Right lobe of liver (tissue), 6 donors: ENCODE measurements around the gene MUSK. TPM values are rescaled to one million over a fixed set of nuclear protein-coding genes. Genes with fewer than 3 reads are reported as not detected.

Experiments
- ATAC-seq, 4 donors: fragments of 200-7000 bp; cut with Tn5 transposase; one replicate each; pipeline ENCODE4 v1.9.1; 2020; ENCODE audit warnings: mild to moderate bottlenecking in 4 of 4, moderate library complexity in 4 of 4
- DNase-seq, 3 donors: peaks; one replicate each; pipeline ENCODE4 v3.0.0-alpha.2; 2020
- H3K27ac ChIP-seq, 3 donors: fragments of 200-600 bp; one replicate each; pipeline ENCODE4 v1.8.0; 2022
- H3K27me3 ChIP-seq, 2 donors: fragments of 200-600 bp; one replicate each; pipeline ENCODE4 v1.8.0; 2022
- H3K36me3 ChIP-seq, 4 donors: fragments of 200-600 bp; sonication (generic) in 1 of 4; one replicate each; pipeline versions ENCODE4 v1.5.1 to v1.8.0; 2017 to 2022; ENCODE audit warnings: control low read depth in 1 of 4
- H3K4me1 ChIP-seq, 4 donors: fragments of 200-600 bp; sonication (generic) in 1 of 4; one replicate each; pipeline versions ENCODE4 v1.5.1 to v1.8.0; 2017 to 2022; ENCODE audit warnings: control low read depth in 1 of 4
- H3K4me3 ChIP-seq, 3 donors: fragments of 200-600 bp; one replicate each; pipeline ENCODE4 v1.8.0; 2022
- H3K9me3 ChIP-seq, 4 donors: fragments of 200-600 bp; sonication (generic) in 1 of 4; one replicate each; pipeline versions ENCODE4 v1.5.1 to v1.8.0; 2017 to 2022; ENCODE audit warnings: control low read depth in 1 of 4
- POLR2A ChIP-seq: fragments of 450-650 bp; IDR thresholded peaks from one replicate; pipeline ENCODE4 v1.6.1; 2017; ENCODE audit warnings: antibody characterized with exemption, mild to moderate bottlenecking
- WGBS: methylation state at CpG from one replicate; pipeline ENCODE4 v1.1.6; 2018; ENCODE audit warnings: low coverage, low lambda C conversion rate; ENCODE audit not compliant: insufficient coverage; ENCODE audit errors: missing lambda C conversion rate; 5-methylcytosine and 5-hydroxymethylcytosine counted together
- intact Hi-C, 2 donors: fragments of 100-400 bp; cut with DNase I; formaldehyde crosslinking; loops; one replicate each; pipeline versions ENCODE4 v1.11.2 to v1.14.1; 2022
- total RNA-seq, 6 experiments: library from RNA; depleted of rRNA in 2 of 6; stranded (reverse); fragments of >200 nt in 2 of 6; fragmentation: NEBNext Ultra II Directional in 3 of 6; extraction: Animal tissue kit (Norgen Biotek cat#: 25700) in 3 of 6; gene quantifications; one replicate each; pipeline versions ENCODE4 v1.1.0 to v1.2.4, GENCODE V29; 2016 to 2023
- TF ChIP-seq, protein P1 (sequence below), 4 donors: fragments of 200-600 bp in 3 of 4; fragments of 450-650 bp in 1 of 4; IDR thresholded peaks; one replicate each; pipeline versions ENCODE4 v1.5.1 to v1.8.0; 2016 to 2022; ENCODE audit warnings: antibody characterized with exemption in 4 of 4, mild to moderate bottlenecking in 2 of 4
- donor health status: DM: no; HTN: yes; CAD: no.
- donor health status: DM: no; HTN: no; CAD: no.
- donor health status: DM: no; HTN: no; CAD: no.
- donor health status: DM: no; HTN: yes; CAD: no.
- donor health status: DM: no; HTN: yes; CAD: no.

The MUSK gene
- total RNA-seq, 6 experiments from 2014 or later: 0.06 to 0.12 (median 0.12) TPM; not detected in 2

DNA sequence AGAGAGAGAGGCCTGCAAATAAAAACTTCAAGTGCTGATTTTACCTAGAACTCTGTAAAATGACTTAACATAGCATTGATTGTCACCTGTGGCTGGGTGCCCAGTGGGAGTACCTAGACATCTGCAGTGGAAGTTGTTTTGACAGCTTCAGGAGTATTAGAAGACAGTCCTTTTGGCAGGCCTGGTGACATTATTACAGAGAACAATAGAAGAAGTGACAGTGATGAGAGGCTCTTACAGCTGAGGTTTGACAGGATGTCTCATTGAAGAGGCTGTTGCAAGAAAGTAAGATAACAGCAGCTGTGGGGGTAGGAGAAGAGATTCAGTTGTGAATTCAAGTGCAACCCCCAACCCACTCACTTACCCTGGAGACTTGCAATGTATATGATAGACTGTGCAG lies 27.9 kb upstream of the MUSK start:
- no peak for DNase-seq

DNA sequence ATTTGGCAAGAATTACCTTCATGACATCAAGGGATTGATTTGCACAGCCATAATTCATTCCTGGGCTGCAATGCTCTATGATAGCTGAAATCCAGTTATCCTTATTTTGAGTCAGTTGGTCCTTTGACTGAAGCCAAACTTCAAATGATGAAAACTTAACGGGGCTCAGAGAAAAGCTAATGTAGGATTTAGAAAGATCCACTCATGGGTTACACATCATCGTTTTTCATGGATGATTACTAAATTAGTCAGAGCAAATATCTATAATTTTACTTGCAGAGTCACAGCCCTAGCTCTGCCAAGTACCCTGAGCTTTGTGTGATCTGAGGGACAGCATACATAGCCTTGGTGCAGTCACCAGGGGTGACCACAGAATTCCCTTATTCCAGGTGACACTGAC lies 27.3 kb upstream of the MUSK start:
- DNase-seq (no peak), ATAC-seq (no peak)
- Histone ChIP-seq H3K9me3 (peaks cover 0 to 2% (median 0%) of the 10 kb centered on the region in 4 donors), H3K27me3 (no peaks in the 10 kb centered on the region), H3K4me1 (no peaks in the 10 kb centered on the region), H3K4me3 (no peak overlapping the region), H3K27ac (no peak overlapping the region), H3K36me3 (no peaks in the 10 kb centered on the region)
- 38% methylated on average over 2 of the region's 2 CpGs for whole genome bisulfite sequencing
- TF ChIP-seq POLR2A: no peak
- TF ChIP-seq, protein P1, sequence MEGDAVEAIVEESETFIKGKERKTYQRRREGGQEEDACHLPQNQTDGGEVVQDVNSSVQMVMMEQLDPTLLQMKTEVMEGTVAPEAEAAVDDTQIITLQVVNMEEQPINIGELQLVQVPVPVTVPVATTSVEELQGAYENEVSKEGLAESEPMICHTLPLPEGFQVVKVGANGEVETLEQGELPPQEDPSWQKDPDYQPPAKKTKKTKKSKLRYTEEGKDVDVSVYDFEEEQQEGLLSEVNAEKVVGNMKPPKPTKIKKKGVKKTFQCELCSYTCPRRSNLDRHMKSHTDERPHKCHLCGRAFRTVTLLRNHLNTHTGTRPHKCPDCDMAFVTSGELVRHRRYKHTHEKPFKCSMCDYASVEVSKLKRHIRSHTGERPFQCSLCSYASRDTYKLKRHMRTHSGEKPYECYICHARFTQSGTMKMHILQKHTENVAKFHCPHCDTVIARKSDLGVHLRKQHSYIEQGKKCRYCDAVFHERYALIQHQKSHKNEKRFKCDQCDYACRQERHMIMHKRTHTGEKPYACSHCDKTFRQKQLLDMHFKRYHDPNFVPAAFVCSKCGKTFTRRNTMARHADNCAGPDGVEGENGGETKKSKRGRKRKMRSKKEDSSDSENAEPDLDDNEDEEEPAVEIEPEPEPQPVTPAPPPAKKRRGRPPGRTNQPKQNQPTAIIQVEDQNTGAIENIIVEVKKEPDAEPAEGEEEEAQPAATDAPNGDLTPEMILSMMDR (IDR thresholded peaks at IDR 0.05): no peak
- intact Hi-C loops: no loop called here

More for the DNA sequence above, 27.9 kb upstream of the MUSK start:
- intact Hi-C loops: no loop called here
- H3K27me3 ChIP-seq: no peaks in the 10 kb centered on the region
- no peaks in the 10 kb centered on the region for H3K36me3 ChIP-seq
- no peak overlapping the region for H3K4me3 ChIP-seq
- TF ChIP-seq, protein P1 (IDR thresholded peaks at IDR 0.05): no peak
- TF ChIP-seq POLR2A: no peak
- no peak overlapping the region for H3K27ac ChIP-seq
- no peaks in the 10 kb centered on the region for H3K4me1 ChIP-seq
- no peak for ATAC-seq
- H3K9me3 ChIP-seq: peaks cover 0 to 7% (median 0%) of the 10 kb centered on the region in 4 donors

DNA sequence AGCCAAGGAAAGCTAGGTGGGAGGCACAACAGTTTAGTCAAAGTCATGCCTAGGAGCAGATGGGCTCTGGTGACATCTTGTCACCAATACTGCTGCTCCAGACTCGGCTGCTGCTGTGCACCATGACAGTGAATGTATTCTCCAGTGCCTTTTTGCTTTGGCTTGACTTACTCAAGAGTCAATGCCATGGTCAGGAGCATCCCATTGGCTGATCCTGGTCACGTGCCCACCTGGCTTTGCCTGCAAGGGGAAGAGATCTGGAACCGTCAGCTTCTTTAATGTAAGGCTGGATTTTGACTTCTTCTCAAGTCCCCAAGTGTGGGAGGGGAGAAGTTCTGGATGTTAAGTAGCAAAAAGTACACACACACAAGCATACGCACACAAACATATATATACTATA lies 19.9 kb upstream of the MUSK start:
- Histone ChIP-seq H3K4me1 (no peaks in the 10 kb centered on the region), H3K4me3 (no peak overlapping the region), H3K27me3 (no peaks in the 10 kb centered on the region), H3K36me3 (no peaks in the 10 kb centered on the region), H3K27ac (no peak overlapping the region), H3K9me3 (no peaks in the 10 kb centered on the region)
- DNase-seq (no peak), ATAC-seq (no peak)
- TF ChIP-seq, protein P1 (IDR thresholded peaks at IDR 0.05): no peak
- TF ChIP-seq POLR2A: no peak
- 60% methylated on average over 3 of the region's 4 CpGs for WGBS
- intact Hi-C loops: no loop called here

DNA sequence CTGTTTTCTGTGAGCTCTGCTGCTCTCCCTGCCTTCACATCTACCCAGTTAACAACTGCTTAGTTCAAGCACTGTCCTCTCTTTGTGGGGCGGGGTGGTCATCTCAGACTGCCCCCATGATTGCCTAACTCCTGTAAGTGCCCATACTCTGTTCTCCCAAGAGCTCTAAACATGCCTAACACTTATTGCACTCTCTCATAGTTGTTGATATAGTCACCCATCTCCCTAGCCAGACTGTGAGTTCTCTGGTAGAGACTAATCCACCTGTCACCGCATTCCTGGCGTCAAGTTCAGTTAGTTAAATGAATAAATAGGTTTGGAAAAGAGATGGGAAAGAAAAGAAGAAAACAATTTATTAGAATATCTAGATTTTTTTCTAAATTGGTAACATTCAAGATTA lies 18.3 kb upstream of the MUSK start:
- H3K4me3 ChIP-seq: no peak overlapping the region
- H3K4me1 ChIP-seq: no peaks in the 10 kb centered on the region
- H3K27me3 ChIP-seq: no peaks in the 10 kb centered on the region
- H3K27ac ChIP-seq: no peak overlapping the region
- WGBS: 80% methylated on average over 3 of the region's 3 CpGs
- H3K9me3 ChIP-seq: no peaks in the 10 kb centered on the region
- ATAC-seq: no peak
- H3K36me3 ChIP-seq: no peaks in the 10 kb centered on the region
- TF ChIP-seq, protein P1 (IDR thresholded peaks at IDR 0.05): no peak
- no peak for TF ChIP-seq POLR2A
- no peak for DNase-seq
- intact Hi-C loops: no loop called here

DNA sequence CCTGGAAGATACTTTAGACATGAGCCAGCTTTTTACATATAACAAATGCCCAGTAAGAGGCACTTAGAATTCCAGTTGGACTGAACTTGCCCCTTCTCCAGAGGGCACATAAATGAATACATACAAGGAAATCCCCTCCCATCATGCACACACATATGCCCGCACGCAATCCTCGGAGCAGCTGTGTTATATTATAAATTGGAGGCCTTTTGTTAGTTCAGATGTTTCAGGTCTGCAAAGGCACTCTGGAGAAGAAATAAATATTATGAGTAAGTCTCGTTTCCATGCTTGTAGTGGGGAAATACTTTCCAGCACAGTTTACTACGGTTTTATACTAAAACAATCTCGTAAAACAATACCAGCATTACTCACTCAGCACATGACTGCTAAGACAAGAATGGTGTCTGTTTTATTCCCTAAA lies 17.6 kb upstream of the MUSK start:
- Histone ChIP-seq H3K27ac (no peak overlapping the region), H3K4me1 (no peaks in the 10 kb centered on the region)

More for the DNA sequence above, 17.6 kb upstream of the MUSK start:
- DNase-seq (no peak), ATAC-seq (no peak)
- Histone ChIP-seq H3K9me3 (no peaks in the 10 kb centered on the region), H3K36me3 (no peaks in the 10 kb centered on the region), H3K4me3 (no peak overlapping the region), H3K27me3 (no peaks in the 10 kb centered on the region)
- intact Hi-C loops: no loop called here
- WGBS: 68% methylated on average over 6 of the region's 6 CpGs
- TF ChIP-seq, protein P1 (IDR thresholded peaks at IDR 0.05): no peak
- TF ChIP-seq POLR2A: no peak
